DMS153 treated with DMSO at 0.1 percent for 48 hours (cell line): ENCODE measurements around the gene CCNA2.
A peak's percentile ranks its signal among the peaks of the same experiment; 100 is the strongest.

Source experiments
- DNase-seq: peaks from one replicate; lab custom pipeline; 2025; ENCODE audit not compliant: unreplicated experiment; lab: John Stamatoyannopoulos, UW

Gene CCNA2

DNA sequence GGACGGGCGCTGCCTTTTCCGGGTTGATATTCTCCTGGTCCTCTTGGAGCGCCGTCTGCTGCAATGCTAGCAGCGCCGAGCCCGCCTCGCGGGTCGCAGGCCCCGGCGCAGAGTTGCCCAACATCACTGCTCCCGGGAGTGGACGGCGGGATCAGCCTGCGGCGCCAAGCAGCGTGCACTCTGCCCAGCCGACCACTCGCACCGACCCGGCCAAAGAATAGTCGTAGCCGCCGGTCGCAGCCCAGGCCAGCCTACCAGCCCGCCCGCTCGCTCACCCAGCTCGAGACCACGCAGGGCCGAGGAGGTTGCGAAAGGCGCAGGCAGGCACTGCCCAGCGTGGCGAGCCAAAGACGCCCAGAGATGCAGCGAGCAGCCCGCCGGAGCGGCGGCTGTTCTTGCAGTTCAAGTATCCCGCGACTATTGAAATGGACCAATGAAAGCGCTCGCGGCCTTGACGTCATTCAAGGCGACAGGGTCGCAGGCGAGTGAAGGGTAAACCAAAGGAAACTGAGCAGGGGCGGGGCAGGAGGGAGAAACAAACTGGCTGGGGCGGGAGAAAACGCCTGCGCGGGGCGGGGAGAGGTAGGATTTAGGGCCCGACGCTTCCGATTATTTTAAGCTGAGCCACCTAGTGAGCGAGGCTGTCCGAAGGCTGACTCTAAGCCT is at the start of gene CCNA2:
Gene CCNA2 (minus strand): TSS at position 379 of the 666 bp plus-strand sequence. CDS start 255 bp downstream, at position 124.
- peak; percentile 95 for DNase-seq

GRCh38 chr4:121869841-121870822 is 46.4 kb upstream of the CCNA2 start, which contains the start of gene BBS7:
Gene BBS7, minus strand, starts transcription at chr4:121870474. Its CDS starts 161 bp downstream, at chr4:121870313.
- peak; percentile 96 for DNase-seq

DNA sequence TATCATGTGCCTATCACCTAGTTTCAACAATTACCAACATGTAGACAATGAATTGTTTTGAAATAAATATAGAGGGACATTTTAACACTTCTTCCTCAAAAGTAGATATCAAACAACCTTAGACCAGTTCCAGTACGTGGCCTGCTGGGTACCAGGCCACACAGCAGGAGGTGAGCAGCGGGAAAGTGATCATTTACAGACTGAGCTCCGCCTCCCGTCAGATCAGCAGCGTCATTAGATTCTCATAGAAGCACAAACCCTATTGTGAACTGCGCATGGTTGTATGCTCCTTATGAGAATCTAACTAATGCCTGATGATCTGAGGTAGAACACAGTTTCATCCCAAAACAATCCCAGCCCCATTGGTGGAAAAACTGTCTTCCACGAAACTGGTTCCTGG is 40.1 kb upstream of the CCNA2 start:
- no peak for DNase-seq

- DNase-seq: no peak
Observed at GRCh38 chr4:121861426-121861825, 37.7 kb upstream of the CCNA2 start.

GRCh38 chr4:121860121-121860520 is 36.4 kb upstream of the CCNA2 start:
- no peak for DNase-seq

- no peak for DNase-seq
Observed at GRCh38 chr4:121851354-121851753, 27.7 kb upstream of the CCNA2 start.

DNA sequence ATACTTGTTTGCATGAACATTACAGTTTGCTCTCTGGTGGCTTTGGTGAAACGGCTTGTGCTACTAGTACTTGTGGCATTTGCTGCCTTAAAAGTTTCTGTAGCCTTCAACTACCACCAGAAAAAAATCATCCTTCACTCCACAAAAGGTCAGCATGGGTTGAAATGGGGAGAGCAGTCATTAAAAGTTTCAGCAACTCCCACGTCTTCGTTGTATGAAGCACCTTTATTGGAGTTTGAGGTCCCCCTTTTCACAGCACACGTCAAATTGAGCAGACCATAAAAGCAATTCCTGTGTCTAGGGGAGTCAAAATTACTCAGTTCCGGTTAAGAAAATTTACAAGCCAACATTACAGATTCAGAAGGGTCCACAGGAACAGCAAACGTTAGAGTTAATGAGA is 23.0 kb upstream of the CCNA2 start:
- no peak for DNase-seq

GRCh38 chr4:121842862-121843261 is 19.2 kb upstream of the CCNA2 start:
- DNase-seq: no peak

DNA sequence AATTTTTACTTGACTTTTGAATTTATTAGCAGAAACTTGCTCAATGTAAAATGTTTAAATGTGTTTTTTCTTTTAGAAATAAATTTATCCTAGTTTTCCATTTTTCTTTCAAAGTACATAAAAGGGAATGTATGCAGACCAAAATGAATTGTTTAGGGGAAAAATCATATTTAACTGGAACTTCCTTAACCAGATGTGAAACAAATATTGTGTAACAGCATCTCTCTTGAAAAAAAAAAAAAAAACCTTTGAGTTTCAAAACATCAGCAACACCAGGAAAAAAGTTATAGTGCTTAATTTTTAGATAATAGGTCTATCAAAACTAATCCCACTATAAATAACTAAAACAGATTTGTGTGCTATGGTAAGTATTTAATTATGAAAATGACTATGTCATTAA is 14.5 kb upstream of the CCNA2 start:
- DNase-seq: no peak

GRCh38 chr4:121829511-121829910 is 5.8 kb upstream of the CCNA2 start:
- no peak for DNase-seq

DNA sequence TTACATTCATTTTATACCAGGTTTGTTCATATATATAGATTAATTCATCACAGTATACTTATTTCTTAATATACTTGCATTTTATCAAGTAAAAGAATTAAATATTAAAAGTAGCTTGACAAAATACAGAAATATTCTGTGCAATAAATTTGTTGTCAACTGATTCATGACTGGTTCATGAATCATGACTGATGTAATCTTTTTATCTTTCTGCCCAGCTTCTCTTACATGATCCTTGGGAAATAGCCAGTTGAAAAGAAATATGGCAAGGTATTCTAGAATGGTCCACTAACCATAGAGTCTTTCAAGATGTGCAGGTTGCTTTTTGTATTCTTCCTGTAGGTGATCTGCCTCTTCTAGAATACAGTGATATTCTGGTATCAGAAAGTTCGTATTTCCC is 4.2 kb upstream of the CCNA2 start:
- no peak for DNase-seq

- DNase-seq: peak; percentile 2
Observed at GRCh38 chr4:121824950-121825349, 1.3 kb upstream of the CCNA2 start.

- no peak for DNase-seq
Observed at GRCh38 chr4:121824171-121824527, 466 bp upstream of the CCNA2 start.

DNA sequence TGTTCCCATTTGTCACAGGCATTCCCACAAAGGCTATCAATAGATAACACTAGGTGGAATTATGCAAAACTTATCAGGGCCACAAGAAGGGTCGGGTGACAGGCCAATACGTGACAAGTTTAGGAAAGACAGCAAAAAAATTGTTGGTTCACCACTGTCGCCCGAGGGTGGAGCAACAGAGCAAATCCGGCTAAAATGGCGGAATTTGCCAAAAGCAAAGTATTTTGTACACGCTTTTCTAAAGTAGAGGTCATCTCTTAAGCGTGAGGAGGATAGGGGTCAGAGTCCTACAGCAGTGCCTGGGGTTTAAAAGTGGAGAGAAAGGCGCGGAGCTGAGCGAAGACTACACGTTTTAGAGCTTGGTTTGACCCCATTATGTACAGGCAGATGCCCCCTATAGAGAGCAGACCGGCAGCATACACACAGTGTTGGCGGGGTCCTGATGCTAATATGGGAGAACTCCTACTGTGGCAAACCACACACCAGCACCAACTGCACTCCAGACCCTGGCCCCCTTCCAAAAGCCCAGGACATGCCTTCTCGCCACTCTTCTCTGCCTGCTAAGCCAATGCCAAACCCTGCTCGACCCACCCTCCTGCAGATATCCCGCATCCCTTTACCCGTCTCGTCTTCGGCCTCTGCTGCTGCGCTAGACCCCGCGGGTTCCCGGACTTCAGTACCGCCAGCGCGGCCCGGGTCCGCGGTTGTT is 733 bp downstream of the CCNA2 start:
- no peak for DNase-seq

- DNase-seq: no peak
Observed at GRCh38 chr4:121822047-121822446, 1.6 kb downstream of the CCNA2 start.

- DNase-seq: no peak
Observed at GRCh38 chr4:121819216-121819965, 4.3 kb downstream of the CCNA2 start.

- no peak for DNase-seq
Observed at GRCh38 chr4:121818215-121818614, 5.5 kb downstream of the CCNA2 start.

DNA sequence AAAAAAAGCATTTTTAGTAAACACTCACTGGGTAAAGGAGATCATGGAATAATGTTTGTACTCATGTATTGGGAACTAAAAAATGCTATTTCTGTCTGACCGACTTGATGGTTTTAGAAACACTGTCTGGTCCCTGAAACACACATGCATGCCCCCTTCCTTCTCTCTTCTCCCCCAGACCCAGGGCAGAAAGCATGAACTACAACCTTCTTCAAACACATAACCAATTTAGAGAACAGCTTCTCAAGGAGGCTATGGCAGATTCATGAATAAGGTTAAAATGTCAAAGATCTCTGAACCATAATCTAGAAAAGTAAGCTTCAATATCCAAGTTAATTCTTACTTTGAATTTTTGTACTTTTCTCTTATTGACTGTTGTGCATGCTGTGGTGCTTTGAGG is 6.0 kb downstream of the CCNA2 start:
- DNase-seq: no peak

DNA sequence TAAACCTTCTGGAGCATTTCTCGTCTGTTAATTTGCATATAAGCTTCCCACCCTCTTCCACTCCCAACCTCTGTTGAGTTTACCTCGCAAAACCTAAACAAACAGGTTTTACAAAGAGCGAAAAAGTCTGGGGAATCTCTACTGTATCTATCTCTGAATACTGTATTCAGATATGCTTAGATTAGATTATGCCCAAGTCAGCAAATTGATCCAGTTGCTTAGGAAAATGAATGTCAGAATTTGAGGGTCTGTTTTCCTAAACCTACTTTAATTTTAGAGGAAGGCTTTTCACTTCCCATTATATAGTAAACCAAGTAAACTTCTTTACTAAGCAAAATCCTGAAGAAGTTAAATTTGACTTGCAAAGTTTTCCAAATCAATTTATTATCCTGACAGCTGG is 6.7 kb downstream of the CCNA2 start:
- DNase-seq: no peak

DNA sequence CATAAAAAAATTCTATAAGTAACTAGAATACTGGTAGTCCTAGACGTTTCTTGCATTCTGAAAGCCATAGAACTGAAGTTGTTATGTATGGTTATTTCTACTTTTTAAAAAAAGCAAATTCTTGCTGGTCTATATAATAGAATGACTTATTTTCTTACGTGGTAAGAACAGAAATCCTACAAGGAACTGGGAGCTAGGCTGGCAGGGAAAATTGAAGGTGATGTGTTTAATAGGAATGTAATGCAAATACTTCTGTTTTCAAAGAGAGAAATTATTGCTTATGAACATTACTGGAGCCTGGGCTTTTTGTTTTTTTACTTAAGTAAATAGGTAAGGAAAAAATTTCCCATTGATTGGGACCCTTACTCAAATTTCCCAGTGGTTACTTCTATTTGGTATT is 8.9 kb downstream of the CCNA2 start:
- no peak for DNase-seq

DNA sequence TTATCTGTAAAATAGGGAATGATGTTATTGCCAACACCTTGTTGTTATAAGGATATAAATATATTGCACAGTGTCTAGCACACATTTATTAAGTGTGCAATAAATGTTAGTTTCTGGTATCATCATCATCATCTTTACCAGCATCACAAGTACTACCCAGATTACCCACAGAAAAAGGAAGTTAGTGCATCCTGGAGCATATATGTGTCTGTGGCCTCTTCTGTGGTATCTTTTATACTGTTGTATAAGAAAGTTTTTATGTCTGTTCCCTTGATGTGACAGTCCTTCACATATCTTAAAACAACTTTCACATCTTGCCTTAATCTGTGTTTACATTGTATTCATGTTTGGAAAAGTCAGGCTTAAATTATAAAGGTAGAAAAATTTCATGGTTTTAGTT is 12.6 kb downstream of the CCNA2 start:
- DNase-seq: no peak
